Osteocyte (in vitro differentiated cells): ENCODE measurements around the gene MMAB. TPM values are rescaled to one million over a fixed set of nuclear protein-coding genes. Genes with fewer than 3 reads are reported as not detected.

Experiments used
- DNase-seq: peaks from one replicate; pipeline ENCODE4 v3.0.0; 2021; ENCODE audit warnings: mixed read lengths; ENCODE audit not compliant: unreplicated experiment; ENCODE audit errors: extremely low spot score
- H3K27ac Mint-ChIP-seq: one replicate; pipeline ENCODE4 v1.8.0; 2021; ENCODE audit warnings: mild to moderate bottlenecking, mixed read lengths; ENCODE audit not compliant: unreplicated experiment
- H3K27me3 Mint-ChIP-seq: one replicate; pipeline ENCODE4 v1.8.0; 2021; ENCODE audit warnings: mixed read lengths; ENCODE audit not compliant: unreplicated experiment
- H3K36me3 Mint-ChIP-seq: one replicate; pipeline ENCODE4 v1.8.0; 2021; ENCODE audit warnings: mixed read lengths; ENCODE audit not compliant: unreplicated experiment
- H3K4me1 Mint-ChIP-seq: one replicate; pipeline ENCODE4 v1.8.0; 2021; ENCODE audit warnings: mixed read lengths; ENCODE audit not compliant: unreplicated experiment
- H3K4me3 Mint-ChIP-seq: one replicate; pipeline ENCODE4 v1.8.0; 2021; ENCODE audit warnings: mild to moderate bottlenecking, moderate library complexity, mixed read lengths; ENCODE audit not compliant: unreplicated experiment
- H3K9me3 Mint-ChIP-seq: one replicate; pipeline ENCODE4 v1.8.0; 2021; ENCODE audit warnings: mixed read lengths; ENCODE audit not compliant: unreplicated experiment
- CTCF ChIP-seq: fragments of 200-600 bp; sonication (generic); IDR thresholded peaks from 2 replicates; pipeline ENCODE4 v1.5.0; 2021; ENCODE audit warnings: antibody characterized with exemption, mild to moderate bottlenecking, moderate library complexity
- total RNA-seq: library from RNA; stranded (reverse); gene quantifications from 2 replicates; pipeline ENCODE4 v1.2.1, GENCODE V29; 2021

The MMAB gene
- total RNA-seq, 1 donor from 2014 or later = 20.6 TPM

GRCh38 chr12:109608270-109608669, 35.0 kb upstream of the MMAB start:
- no peaks in the 10 kb centered on the region for H3K36me3 Mint-ChIP-seq
- TF ChIP-seq CTCF = no peak
- DNase-seq = no peak
- H3K4me1 Mint-ChIP-seq = peaks cover 1% of the 10 kb centered on the region
- H3K27me3 Mint-ChIP-seq = peaks cover 42% of the 10 kb centered on the region
- no peaks in the 10 kb centered on the region for H3K9me3 Mint-ChIP-seq
- no peak overlapping the region for H3K27ac Mint-ChIP-seq
- H3K4me3 Mint-ChIP-seq = no peak overlapping the region

- peaks cover 1% of the 10 kb centered on the region for H3K4me1 Mint-ChIP-seq
- no peaks in the 10 kb centered on the region for H3K36me3 Mint-ChIP-seq
- TF ChIP-seq CTCF = no peak
- no peak overlapping the region for H3K4me3 Mint-ChIP-seq
- no peak overlapping the region for H3K27ac Mint-ChIP-seq
- no peak for DNase-seq
- no peaks in the 10 kb centered on the region for H3K9me3 Mint-ChIP-seq
- peaks cover 35% of the 10 kb centered on the region for H3K27me3 Mint-ChIP-seq
Measured at GRCh38 chr12:109607618-109608017, 34.3 kb upstream of the MMAB start.

GRCh38 chr12:109606320-109607028, 33.2 kb upstream of the MMAB start:
- no peak for TF ChIP-seq CTCF
- Mint-ChIP-seq H3K9me3 (no peaks in the 10 kb centered on the region), H3K27ac (no peak overlapping the region)

GRCh38 chr12:109605599-109606228, 32.4 kb upstream of the MMAB start:
- no peaks in the 10 kb centered on the region for H3K9me3 Mint-ChIP-seq
- no peaks in the 10 kb centered on the region for H3K36me3 Mint-ChIP-seq
- peaks cover 27% of the 10 kb centered on the region for H3K27me3 Mint-ChIP-seq
- DNase-seq = no peak
- H3K27ac Mint-ChIP-seq = no peak overlapping the region
- H3K4me3 Mint-ChIP-seq = no peak overlapping the region
- peaks cover 1% of the 10 kb centered on the region for H3K4me1 Mint-ChIP-seq
- TF ChIP-seq CTCF = no peak

More at GRCh38 chr12:109606320-109607028, 33.2 kb upstream of the MMAB start:
- H3K4me1 Mint-ChIP-seq = peaks cover 1% of the 10 kb centered on the region
- DNase-seq = no peak
- peaks cover 30% of the 10 kb centered on the region for H3K27me3 Mint-ChIP-seq
- no peak overlapping the region for H3K4me3 Mint-ChIP-seq
- H3K36me3 Mint-ChIP-seq = no peaks in the 10 kb centered on the region

- no peak overlapping the region for H3K27ac Mint-ChIP-seq
- H3K27me3 Mint-ChIP-seq = peaks cover 22% of the 10 kb centered on the region
- H3K9me3 Mint-ChIP-seq = no peaks in the 10 kb centered on the region
- no peak for TF ChIP-seq CTCF
- DNase-seq = no peak
- H3K36me3 Mint-ChIP-seq = no peaks in the 10 kb centered on the region
- H3K4me3 Mint-ChIP-seq = no peak overlapping the region
- peaks cover 1% of the 10 kb centered on the region for H3K4me1 Mint-ChIP-seq
Measured at GRCh38 chr12:109605016-109605415, 31.7 kb upstream of the MMAB start.
